Measurements from ENCODE around the gene TMEM41A. TPM values are rescaled to one million over a fixed set of nuclear protein-coding genes. Genes with fewer than 3 reads are reported as not detected.

The TMEM41A gene
- total RNA-seq, 1 experiment from 2014 or later: 30.2 TPM

Other genes starting within 250 kb of the TMEM41A start
- 7.8 TPM for gene EHHADH, start 245.0 kb downstream of the TMEM41A start, total RNA-seq (2021; ENCODE audit: unreplicated experiment)
- 26.6 TPM for gene MAP3K13, start 135.9 kb downstream of the TMEM41A start, total RNA-seq (2021; ENCODE audit: unreplicated experiment)
- gene LIPH, start 53.6 kb upstream of the TMEM41A start, total RNA-seq (2021; ENCODE audit: unreplicated experiment): 19.9 TPM
- 52.7 TPM for gene SENP2, start 87.3 kb upstream of the TMEM41A start, total RNA-seq (2021; ENCODE audit: unreplicated experiment)

Measured in Panc1 (cell line).